GM21423 (cell line): ENCODE results near the gene ELAVL1.

Experiments
- ATAC-seq: cut with Tn5 transposase; IDR thresholded peaks from one replicate; pipeline ENCODE4 v1.9.1; 2021; ENCODE audit warnings: mild to moderate bottlenecking, moderate library complexity; ENCODE audit not compliant: unreplicated experiment

ELAVL1 gene

DNA sequence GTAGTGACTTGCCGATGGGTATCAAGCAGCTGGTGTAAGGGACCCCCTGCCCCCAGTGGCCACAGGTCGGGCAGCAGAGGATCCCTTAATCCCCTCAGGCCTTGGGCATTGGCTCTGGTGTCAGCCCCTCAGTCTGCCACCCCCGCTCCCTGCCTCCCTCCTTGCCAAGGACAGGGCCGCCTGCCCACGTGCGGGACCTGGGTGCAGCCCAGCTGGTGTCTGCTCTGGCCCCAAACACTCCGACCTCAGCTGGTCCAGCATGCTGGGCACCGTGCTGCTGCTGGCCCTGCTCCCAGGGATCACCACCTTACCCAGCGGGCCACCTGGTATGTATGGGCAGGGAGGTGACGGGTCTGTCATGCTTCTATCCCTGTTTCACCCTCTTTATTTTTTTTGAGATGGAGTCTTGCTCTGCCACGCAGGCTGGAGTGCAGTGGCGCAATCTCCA is 90.8 kb downstream of the ELAVL1 start, which contains the start of gene TGFBR3L:
TSS of gene TGFBR3L (plus strand) at position 233 of the 448 bp plus-strand sequence.
- ATAC-seq: no peak

DNA sequence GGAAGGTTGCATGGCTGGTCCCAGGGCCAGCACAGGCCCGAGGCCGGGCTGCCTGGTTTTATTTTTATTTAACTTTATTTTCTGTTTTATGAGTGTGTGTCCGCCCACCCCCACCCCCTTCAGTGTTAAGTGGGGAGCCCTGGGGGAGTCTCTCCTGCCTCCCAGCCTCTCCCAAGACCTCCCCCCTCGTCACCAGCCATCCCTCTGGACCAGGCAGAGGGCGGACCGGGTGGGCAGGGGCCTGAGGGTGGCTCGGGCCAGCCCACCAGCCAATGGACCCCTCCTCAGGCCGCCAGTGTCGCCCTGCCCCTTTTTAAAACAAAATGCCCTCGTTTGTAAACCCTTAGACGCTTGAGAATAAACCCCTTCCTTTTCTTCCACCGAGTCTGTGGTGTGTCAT is 91.3 kb downstream of the ELAVL1 start:
- no peak for ATAC-seq

DNA sequence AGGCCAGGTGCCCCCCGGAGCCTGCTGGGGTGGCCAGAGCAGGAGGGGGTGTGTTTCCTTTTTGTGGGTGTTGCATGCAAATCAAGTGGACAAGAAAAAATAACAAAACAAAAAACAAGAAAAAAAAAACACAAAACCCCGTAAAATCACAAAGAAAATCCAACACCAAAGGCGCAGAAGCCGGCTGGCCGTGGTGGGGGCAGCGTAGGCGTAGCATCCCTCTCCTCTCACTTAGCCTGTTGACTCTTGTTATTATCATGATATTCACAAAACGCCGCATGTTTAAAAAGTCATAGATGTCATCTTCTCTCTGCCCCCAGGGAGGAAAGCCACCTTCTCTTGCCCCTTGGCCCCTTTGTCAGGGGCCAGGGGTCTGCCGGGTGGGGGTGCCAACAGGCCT is 91.8 kb downstream of the ELAVL1 start:
- no peak for ATAC-seq

DNA sequence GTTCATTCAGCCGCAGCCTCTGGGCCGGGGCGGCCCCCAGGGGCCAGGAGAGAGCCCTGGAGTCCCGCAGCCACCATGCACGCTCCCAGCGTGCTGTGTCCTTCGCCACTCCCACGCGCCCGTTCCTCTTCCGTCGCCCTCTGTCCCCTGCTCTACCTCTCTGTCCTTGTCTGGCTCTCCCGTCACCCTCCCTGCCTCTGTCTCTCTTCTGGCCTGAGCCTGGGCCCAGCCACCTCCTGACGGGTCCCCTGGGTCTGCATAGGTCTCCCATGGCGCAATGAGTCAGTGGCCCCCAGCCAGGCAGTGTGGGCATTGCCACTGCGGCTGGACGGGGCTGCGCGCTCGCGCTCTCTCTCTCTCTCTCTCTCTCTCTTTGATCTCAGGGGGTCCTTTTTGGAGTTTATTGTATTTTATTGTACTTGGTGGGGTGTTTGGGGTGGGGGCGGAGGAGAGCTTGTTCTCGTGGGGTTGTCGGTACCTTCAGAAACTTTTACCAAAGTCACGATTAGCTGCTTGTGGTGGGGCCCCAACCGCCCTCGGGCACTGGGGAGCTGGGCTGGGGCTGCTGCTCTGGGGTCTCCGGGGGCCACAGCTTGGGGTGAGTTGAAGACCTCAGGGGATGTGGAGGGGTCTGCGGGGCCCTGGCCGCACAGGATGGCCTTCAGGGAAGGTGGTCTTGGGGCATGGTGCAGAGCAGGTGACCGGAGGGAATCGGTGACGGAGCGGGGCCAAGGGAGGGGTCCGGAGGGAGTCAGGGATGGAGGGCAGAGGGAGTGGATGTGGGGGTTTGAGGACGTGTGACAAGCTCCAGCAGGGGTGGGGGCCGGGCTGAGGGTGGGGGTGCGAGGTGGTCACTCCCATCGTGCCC is 92.5 kb downstream of the ELAVL1 start:
- ATAC-seq: no peak

DNA sequence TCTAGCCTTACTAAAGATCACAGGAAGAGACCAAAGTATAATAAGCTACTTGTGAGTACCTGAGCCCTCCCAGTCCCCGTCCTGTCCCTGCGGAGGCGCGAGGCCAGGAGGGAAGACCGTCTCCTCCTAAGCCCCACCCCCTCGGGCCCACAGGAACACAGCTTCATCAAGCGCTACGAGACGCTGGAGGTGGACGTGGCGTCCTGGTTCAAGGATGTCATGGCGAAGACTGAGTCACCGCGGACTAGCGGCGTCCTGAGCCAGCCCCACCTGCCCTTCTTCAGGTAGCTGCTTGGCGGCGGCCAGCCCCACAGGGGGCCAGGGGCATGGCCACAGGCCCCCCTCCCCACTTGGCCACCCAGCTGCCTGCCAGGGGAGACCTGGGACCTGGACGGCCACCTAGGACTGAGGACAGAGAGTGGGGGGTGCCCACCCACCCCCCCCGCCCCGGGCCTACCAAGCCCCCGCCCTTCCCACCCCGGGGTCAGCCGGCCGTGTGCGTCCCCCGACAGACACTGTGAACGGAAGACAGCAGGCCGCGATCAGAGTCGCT is 93.2 kb downstream of the ELAVL1 start:
- ATAC-seq: no peak

DNA sequence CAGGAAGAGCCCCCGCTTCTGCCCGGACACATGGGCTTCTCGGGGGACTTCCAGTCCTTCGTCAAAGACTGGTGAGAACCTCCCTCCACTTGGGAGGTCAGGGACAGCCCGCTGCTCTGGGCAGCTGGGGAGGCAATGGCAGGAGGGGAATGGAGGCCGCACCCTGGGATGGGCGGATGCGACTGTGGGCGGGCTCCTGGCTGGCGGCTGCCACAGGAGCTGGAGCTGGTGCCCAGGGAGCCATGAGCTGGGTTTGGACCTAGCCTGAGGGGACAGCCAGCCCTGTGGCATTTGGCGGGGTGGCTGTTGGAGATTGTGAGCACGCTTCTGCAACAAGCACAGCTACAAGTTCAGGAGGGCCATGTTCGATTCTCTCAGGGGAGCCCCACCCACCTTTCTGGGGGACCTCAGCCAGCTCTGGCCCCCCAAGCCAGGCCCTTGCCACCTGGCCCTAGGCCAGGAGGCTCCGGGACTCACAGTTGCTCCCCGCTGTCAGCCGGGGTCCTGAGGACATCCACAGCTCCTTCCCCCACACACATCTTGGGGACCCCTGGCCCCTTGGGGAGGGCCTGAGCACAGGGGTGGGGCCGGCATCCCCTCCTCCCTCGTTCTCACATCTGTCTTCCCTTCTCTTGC is 93.8 kb downstream of the ELAVL1 start:
- no peak for ATAC-seq

DNA sequence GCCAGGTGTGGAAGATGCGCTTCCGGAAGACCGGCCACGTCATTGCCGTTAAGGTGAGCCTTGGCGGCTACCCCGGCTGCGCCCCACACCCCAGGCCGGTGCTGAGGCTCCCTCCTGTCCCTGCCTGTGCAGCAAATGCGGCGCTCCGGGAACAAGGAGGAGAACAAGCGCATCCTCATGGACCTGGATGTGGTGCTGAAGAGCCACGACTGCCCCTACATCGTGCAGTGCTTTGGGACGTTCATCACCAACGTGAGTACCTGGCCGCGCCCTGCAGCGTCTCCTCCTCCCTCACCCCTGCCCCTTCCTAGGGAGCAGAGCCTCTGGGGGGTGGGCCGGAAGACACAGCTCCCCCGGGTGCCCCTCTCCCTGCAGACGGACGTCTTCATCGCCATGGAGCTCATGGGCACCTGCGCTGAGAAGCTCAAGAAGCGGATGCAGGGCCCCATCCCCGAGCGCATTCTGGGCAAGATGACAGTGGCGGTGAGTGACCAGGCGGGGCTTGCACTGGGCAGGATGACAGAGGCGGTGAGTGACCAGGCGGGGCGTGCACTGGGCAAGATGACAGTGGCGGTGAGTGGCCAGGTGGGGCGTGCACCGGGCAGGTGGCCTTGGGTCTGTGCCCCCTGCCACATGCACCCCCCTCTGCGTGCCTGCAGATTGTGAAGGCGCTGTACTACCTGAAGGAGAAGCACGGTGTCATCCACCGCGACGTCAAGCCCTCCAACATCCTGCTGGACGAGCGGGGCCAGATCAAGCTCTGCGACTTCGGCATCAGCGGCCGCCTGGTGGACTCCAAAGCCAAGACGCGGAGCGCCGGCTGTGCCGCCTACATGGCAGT is 94.9 kb downstream of the ELAVL1 start:
- ATAC-seq: no peak

DNA sequence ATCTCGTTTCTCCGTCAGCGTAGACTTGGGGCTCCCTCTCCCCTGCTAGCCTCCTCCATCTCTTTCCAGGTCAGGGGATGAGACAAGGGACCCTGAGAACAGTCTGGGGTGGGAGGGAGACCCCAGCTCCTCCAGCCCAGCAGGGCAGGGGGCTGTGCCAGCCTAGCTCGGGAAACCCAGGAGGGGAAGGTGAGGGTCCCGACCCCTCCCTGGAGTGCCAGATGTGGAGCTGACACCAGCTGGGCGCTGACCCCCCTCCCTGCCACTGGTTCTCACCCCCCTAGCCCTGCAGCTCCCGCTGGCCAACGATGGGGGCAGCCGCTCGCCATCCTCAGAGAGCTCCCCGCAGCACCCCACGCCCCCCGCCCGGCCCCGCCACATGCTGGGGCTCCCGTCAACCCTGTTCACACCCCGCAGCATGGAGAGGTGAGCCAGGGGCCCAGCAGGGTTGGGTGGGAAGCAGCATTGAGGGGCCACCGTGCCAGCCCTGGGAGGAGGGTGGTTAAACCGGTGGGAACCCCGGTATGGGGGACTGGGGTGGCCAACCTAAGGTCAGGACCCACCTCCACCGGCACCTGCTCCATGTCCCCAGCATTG is 95.9 kb downstream of the ELAVL1 start:
- no peak for ATAC-seq

DNA sequence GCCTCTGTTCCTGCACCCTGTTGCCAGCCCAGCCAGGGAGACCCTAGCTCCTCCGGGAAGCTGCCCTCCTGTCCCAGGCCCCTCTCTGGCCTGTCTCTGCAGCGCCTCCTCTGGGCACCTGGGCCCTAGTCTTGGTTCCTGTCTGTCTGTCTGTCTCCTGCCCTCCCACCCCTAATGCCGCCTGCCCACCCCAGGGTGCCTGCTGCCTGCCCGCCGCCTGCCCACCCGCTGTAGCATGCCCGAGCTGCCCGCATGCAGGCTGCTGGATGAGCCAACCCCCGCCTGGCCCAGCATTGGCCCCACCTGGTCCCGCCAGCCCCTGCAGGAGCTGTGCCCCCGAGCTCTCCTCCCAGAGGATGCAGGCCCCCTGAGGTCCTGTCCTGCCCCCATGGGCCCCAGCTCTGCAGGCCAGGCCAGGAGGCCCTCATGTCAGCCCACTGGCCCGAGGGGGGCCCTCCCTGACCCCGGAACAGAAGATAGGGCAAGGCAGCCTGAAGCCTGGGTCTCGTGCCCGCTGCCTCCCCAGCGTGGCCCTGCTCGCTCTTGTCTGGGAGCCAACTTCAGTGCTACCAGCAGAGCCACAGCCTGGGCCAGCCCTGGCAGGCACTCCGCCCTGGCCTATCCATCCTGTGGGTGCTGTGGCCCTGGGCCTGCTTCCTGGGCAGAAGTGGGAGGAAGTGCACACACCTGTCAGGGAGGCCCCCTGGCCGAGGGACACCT is 96.5 kb downstream of the ELAVL1 start:
- ATAC-seq: no peak
